Activated CD4-positive, alpha-beta T cell treated with anti-CD3 and anti-CD28 coated beads, Interleukin-10, Interleukin-2, amounts not matched to agents 100 ng/mL and 50 ng/mL, durations not matched to agents 16 hours and 8 hours (primary cell): Measurements from ENCODE around the gene ACTL6B.

Experiments used
- DNase-seq: peaks from one replicate; pipeline ENCODE4 v3.0.0-alpha.2; 2020

ACTL6B gene

DNA sequence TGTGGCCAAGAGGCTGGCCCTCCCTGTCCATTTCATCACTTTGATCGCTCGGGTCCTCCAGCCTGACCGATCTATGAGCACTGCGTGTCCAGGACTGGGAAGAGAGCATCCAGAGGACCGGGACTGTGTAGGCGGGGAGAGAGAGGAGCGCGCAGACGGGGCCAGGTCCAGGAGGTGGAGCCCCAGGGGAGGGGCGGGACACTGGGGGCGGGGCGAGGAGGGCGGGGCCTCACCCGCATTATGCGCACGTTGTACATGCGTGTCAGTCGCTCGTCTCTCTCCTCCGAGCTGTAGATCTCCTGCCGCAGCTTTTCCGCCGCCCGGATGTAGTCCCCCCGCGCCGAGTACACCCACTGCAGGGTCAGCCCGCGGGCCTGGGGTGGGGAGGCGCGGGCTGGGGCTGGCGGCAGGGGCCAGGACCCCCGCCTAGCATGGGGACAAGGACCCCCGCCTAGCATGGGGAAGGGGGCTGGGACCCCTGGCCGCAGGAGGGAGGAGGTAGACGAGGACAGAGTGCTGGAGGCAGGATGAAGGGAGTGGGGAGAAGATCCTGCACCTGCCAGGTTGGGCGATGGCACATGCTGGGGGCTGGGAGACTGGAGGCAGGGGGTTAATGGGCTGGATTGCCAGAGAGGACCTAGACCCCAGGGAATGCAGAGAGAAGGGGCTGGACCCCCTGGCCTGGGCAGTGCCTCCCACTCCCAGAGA is 29.6 kb downstream of the ACTL6B start:
- peak; percentile 93 for DNase-seq

DNA sequence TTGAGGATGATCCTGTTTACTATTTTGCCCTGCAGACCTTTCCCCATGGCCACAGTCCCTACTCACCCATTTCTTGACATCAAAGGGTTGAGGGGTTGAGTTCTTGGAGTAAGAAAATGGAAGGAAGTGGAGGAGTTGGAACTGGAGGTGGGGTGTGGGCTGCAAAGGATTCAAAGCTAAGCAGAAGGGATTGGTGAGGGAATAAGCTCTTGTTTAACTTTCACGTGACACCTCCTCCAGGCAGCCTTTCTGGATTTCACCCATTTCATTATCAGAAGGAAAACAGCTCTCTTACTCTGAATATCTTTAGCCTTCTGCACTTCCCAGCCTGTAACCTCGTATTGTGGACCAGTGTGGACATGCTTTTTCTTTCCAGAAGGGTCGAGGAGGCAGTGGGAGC is 30.2 kb downstream of the ACTL6B start:
- DNase-seq = no peak

DNA sequence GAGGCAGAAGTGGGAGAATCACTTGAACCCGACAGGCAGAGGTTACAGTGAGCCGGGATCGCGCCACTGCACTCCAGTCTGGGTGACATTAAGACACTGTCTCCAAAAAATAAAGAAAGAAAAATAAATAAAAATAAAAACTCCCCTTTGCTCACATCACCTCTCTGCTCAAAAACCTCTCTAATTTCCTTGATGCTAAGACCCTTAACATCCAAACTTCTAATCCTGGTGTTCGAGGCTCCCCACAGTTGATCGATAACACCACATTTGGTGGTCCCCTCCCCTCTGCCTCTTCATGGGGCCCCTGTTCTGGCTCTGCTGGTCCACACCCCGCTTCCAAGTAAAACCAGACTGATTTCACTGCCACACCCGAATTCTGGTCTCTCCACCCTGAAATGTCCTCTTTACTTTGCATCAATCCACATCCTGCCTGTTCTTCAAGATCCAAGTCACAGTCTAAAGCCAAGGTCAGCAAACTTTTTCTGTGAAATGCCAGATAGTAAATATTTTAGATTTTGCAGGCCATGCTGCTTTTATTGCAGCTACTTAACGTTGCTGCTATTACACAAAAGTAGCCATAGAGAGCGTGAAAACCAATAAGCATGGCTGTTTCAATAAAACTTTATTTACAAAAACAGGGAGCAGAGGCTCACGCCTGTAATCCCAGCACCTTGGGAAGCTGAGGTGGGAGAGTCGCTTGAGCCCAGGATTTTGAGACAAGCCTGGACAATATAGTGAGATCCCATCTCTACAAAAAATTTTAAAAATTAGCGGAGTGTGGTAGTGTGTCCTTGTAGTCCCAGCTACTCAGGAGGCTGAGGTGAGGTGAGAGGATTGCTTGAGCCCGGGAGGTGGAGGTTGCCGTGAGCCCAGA is 32.1 kb downstream of the ACTL6B start:
- no peak for DNase-seq

DNA sequence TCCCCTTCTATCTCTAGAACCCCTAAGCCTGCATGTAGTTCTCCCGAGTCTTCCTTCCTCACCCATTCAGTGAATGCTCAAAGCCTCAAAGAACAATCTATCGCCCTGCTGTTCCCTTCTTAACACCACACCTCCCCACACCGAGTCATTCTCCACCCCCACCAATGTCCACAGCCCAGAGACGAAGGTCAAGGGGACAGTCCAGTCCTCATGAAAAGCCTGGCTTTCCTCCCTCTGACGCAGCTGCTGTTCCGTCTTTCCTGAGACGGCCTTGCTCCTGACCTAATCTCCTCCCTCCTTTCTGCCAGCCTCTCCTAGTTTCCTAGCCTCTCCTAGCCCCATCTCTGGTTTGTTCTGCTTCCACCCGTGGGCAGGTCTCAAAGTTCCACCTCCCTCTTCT is 34.7 kb downstream of the ACTL6B start:
- DNase-seq = no peak

DNA sequence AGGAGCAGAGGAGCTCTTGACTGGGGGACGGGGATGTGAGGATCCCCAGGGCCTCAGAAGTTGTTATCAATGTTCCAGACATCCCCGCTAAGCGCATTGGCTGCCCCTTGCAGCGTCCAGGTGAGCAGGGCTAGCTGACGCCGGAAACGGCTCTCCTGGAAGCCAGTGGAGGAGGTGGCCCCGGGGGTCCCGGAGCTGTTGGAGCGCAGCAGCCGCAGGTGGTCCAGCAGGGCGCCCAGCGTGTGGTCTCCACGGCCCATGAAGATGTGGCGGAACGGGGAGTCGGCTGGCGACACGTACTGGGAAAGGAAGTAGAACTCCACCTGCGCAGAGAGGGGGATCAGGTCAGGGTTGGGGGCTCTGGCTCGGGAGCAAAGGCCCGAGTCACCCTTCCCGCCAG is 35.4 kb downstream of the ACTL6B start:
- no peak for DNase-seq

DNA sequence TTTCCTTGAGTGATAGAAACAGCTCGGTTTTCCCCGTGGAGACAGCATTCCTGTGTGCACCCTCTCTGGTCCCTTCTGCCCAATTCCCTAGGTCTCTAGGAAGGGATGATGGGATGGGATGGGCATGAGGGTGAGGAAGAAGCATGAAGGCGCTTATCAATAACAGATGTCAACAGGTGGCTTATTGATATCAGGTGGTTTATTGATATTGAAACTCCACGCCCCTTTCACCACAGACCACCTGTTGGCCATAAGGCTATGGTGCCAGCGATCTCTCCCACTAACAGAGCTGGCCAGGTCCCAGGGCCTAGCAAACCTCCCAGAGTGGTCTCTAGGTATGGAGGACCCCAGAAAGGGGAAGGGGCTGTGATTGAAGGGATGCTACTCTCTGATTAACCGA is 36.0 kb downstream of the ACTL6B start:
- DNase-seq = no peak

DNA sequence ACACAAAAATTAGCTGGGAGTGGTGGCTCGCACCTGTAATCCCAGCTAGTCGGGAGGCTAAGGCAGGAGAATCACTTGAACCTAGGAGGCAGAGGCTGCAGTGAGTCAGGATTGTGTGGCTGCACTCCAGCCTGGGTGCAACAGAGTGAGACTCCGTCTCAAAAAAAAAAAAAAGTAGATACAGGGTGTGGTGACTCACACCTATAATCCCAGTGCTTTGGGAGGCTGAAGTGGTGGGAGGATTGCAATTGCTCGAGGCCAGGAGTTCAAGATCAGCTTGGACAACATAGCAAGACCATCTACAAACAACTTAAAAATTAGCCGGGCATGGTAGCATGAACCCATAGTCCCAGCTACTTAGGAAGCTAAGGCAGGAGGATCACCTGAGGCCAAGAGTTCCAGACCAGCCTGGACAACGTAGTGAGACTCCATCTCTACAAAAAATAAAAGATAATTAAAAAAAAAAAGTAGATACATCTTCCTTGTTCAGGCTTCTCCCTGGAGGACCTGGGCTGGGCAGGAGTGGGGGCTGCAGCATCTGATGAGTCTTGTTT is 41.9 kb downstream of the ACTL6B start:
- DNase-seq = no peak

DNA sequence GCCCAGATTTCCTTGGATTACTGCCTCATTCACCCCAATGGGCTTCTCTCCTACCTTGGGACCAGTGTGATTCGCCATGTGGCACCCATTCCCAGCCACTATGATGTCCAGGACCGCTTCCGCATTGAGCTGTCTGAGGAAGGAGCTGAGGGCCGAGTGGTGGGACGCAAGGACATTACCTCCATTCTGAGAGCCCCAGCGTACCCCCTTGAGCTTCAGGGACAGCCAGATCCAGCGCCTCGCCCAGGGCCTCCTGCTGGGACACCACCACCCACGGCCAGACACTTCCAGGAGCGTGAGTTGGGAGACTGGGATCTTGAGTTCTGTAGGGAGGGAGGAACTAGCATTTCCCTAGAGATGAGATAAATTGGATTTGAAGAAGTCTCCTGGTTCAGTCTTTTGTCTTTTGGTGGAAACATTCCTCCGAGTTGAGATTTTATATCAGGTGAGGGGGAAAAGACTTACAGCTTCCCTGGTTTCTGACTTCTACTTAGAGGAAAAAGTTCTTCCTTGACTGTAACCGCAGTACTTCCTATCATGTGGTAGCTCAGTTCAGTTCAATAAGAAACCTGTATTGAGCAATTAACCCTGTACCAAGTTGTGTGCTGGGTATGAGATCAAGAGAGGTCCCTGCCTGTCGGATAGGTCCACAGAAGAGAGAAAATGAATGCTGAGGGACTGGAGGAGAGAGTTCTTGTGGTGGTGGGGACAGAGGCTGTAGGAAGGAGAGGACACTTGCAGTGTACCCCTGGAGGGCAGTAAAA is 42.7 kb downstream of the ACTL6B start:
- no peak for DNase-seq

DNA sequence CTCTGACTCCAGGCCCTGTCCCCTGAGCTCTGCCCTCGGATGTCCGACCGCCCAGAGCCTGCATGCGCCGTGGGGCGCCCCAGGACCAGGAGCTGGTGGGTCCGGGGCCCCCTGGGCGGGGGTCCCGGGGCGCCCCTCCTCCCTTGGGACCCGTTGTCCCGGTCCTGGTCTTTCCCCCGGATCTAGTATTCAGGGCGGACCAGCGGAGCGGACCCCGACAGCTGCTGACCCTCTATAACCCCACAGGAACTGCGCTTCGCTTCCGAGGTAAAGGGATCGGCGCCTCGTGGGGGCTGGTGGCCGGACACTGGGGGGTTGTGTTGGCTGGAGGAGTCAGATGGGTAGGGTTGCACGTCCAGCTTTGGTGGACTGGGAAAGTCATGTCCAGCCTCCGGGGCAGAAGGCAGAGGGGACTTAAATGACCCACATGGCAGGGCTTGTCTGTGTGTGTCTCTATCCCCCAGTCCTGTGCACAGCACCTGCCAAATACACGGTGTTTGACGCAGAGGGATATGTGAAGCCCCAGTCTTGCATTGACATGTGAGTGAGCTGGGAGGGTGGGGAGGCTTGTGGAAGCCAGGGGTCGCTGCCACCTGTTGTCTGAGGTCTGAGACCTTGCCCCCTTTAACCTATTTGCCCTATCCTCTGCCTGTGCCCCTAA is 43.4 kb downstream of the ACTL6B start:
- DNase-seq = no peak

DNA sequence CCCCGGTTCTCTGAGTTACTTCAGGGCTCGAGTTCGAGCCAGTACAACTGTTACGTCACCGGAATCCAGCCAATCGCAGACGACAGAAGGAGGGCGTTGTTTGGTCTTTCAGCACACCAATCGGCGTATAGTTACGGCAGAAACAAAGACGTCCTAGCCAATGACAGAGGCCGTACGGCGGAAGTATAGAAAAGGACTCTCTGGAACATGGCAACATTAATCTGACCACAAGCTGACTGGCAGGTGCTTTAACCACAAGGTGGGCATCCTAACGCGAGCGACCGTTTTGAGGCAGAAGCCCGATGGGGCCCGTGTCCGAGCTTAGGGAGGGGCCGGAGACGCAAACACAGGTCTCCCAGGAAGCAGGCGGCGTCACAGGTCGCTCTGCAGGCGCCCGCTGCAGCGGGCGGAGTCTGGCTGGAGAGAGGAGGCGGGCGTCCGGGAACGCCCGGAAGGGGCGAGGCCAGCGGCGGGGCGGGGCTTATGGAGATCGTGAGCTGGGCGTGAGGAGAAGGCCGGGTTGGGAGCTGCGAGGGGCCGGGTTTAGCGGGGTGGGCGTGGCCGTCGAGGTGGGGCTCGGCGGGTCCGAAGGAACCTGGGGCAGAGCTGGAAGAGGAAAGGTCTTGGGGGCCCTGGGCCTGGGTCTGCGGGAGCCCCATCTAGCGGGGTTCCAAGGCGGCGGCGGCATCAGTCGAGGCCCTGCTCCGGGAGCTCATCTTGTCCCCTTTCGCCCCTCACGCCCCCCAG is 44.1 kb downstream of the ACTL6B start, which contains the start of gene MOSPD3:
Gene MOSPD3, plus strand, starts transcription at position 558 of the 747 bp plus-strand sequence. CDS start 252 bp downstream, outside the sequence.
- DNase-seq = peak; percentile 99

DNA sequence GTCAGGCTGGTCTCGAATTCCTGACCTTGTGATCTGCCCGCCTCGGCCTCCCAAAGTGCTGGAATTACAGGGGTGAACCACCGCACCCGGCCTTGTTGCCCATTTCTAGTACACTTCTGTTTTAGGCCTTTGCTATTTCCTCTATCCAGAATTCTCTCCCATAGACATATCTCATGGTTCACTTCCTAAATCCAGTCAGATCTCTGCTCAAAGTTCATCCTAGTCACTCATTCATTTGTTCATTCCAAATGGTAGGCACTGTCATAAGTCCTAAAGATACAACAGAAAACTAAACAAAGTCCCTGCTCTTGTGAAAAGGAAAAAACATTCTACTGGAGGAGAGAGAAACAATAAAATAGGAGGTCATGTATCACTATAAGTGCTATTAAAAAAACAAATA is 46.3 kb downstream of the ACTL6B start:
- DNase-seq = no peak

DNA sequence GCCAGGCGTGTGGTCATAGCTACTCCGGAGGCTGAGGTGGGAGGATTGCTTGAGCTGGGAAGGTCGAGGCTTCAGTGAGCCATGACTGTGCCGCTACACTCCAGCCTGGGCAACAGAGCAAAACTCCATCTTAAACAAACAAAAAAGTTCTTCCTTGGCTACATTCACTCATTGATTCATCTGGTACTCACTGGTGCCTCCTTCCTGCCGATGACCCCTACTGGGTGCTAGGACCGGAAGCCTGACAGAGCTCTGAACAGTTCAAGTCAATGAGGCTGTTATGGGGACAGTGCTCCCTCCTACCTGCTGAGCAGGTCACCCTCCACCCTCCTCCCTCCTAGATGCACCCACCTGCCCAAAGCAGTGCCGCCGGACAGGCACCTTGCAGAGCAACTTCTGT is 49.1 kb downstream of the ACTL6B start:
- no peak for DNase-seq

DNA sequence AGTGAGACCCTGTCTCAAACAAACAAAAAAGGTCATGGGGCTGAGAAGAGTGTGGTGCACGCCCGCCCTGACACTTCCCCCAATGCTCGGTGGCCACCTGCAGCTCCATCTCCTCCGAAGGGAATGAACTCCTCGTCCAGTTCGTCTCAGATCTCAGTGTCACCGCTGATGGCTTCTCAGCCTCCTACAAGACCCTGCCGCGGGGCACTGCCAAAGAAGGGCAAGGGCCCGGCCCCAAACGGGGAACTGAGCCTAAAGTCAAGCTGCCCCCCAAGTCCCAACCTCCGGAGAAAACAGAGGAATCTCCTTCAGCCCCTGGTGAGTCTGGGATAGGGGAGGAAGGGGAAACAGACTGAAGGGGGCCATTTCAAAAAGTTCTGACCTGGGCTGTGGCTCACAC is 49.9 kb downstream of the ACTL6B start:
- DNase-seq = no peak

DNA sequence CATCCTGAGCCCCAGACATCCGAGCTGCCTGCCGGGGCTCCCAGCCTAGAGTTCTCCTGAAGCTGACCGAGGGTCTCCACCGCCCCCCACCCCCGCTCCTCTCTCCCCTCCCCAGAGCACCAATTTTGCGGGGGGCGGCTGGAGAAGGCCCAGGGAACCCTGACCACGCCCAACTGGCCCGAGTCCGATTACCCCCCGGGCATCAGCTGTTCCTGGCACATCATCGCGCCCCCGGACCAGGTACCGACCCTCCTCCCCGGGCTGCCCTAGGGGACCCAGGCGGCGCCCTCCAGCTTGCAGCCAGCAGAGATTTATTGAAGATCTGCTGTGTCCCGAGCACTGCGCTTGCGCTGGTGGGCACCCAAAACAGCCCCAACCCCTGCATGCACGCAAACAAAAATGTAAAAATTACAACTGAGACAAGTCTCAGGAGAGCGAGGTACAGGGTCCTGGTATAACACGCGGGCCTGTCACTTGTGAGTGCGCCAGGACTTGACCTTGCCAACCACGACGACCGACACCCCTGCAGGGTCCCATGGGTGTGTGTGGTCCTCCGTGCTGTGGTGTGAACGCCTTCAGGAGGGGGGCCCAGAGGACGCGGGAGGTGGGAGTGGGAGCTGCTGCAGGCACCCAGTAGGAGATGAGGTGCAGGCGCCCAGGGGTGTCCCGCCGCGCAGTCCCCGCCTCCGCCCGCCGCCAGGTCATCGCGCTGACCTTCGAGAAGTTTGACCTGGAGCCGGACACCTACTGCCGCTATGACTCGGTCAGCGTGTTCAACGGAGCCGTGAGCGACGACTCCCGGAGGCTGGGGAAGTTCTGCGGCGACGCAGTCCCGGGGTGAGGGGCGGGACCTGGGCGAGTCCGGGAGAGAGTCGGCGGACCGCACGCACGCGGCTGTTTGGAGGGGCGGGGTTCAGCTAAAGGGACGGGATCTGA is 51.0 kb downstream of the ACTL6B start:
- peak; percentile 43 for DNase-seq

DNA sequence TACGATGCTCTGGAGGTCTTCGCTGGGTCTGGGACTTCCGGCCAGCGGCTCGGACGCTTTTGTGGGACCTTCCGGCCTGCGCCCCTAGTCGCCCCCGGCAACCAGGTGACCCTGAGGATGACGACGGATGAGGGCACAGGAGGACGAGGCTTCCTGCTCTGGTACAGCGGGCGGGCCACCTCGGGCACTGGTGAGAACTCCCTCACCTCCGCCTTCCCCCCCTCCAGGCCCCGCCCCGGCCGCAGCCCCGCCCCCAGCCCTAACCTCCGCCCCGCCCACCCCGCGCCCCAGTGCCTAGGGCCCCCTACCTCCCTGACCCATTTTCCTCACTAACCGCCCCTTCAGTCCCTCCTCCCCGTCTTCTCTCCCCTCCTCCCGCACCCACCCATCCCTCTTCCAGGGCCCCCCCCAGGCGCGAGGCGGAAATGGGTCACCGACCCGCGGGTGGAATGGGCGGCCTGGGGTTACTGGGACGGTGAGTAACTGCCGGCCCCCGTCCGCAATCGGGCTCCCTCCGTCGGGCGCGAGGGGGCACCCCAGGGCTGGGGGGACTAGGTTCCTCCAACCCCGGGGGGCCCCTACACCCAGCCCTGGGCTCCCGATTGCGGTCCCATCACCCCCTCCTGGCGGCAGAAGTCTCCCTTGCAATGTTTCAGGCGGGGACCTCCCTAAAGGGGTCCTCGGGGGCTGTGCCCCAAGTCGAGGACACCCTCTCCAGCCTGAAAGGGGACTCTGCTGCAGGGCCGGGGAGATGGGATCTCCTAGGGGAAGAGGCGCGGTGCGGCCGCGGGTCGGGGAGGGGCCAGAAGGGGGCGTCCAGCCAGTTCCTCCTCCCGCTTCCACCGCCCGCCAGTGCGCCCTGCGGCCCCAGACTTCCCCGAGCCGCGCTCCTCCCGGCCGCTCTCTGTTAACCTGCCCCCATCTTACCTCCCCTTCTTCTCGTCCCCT is 51.9 kb downstream of the ACTL6B start:
- DNase-seq = peak; percentile 74

DNA sequence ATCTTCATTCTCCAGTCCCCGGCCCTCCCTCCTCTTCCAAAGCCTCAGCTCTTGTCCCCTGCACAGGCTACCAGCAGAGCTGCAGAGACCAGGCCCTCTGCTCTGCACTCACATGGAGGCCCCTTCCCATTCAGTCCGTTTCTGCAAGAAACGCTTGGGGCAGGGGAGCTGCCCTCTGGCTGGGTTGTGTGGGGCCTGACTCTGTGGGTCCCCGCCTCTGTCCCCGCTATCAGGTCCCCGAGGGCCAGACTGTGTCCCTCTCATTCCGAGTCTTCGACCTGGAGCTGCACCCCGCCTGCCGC is 52.6 kb downstream of the ACTL6B start:
- DNase-seq = no peak

DNA sequence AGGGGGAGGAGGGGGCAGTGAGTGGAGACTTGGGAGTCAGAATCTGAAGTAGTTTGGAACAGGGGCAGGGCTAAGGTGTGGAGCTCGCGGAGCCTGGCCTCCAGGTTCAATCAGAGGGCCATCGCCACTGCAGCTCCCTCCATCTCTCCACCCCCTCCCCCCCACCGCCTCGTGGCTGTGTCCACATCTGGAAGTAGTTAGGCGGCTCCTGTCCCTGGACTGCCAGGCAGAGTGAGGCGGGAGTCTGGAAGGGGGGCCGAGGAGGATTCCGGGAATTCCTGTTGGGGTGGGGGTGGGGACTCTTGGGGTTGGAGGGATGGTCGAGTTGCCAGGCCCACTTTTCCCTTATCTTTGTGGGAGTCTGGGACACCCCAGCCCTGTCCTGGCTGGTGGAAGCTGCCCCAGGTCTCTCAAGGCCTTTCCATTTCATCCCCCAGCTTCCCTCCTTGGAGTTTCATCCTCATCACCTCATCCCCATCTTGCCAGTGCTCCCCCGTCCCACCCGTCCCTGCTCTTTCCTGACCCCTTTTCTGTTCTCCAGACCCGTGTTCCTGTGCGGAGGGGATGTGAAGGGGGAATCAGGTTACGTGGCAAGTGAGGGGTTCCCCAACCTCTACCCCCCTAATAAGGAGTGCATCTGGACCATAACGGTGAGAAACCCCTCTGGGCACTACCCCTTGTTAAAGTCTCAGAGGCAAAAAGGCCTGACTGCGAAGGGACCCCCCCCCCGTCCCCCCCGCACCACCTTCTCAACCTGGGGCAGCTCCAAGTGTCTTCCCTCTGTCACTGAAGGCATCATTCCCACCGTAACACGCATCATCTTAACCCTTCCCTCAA is 53.1 kb downstream of the ACTL6B start:
- DNase-seq = no peak

DNA sequence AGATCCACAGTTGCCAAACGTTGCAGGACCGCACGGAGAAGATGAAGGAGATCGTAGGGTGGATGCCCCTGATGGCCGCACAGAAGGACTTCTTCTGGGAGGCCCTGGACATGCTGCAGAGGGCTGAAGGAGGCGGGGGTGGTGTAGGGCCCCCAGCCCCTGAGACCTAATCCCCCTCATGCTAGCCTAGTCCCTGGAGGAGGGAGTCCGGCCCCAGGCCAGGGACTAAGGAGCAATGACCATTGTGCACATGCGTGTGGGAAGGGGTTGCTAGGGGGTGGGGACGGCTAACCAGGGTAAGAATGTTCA is 55.6 kb downstream of the ACTL6B start:
- DNase-seq = no peak
